Hypothalamus (tissue), 51 donors: ENCODE data around the gene TTC1.
"Not testable (repeated sequence)": the region's sequence is repeated elsewhere in the genome, so short reads cannot be mapped to it uniquely, and the experiment has no call there.

ENCODE experiments used
- DNase-seq, 51 donors: peaks; one replicate each; lab custom pipeline; 2025; lab: John Stamatoyannopoulos, UW

Gene TTC1

GRCh38 chr5:160036884-160037283, 27.9 kb downstream of the TTC1 start:
- no peak for DNase-seq

GRCh38 chr5:160039810-160040470, 31.0 kb downstream of the TTC1 start:
- DNase-seq, result no peak

- DNase-seq, result no peak
These were observed 31.5 kb downstream of the TTC1 start for GRCh38 chr5:160040471-160040835.

GRCh38 chr5:160042671-160043070, 33.7 kb downstream of the TTC1 start:
- no peak for DNase-seq

GRCh38 chr5:160044391-160044804, 35.5 kb downstream of the TTC1 start:
- no peak for DNase-seq

- no peak for DNase-seq
These were observed 36.0 kb downstream of the TTC1 start for GRCh38 chr5:160044967-160045366.

GRCh38 chr5:160047423-160047822, 38.5 kb downstream of the TTC1 start:
- DNase-seq, result no peak

GRCh38 chr5:160048131-160048530, 39.2 kb downstream of the TTC1 start:
- no peak for DNase-seq

GRCh38 chr5:160049099-160049498, 40.2 kb downstream of the TTC1 start:
- no peak for DNase-seq

- no peak for DNase-seq
These were observed 45.1 kb downstream of the TTC1 start for GRCh38 chr5:160054047-160054446.

- no peak for DNase-seq
These were observed 45.9 kb downstream of the TTC1 start for GRCh38 chr5:160054831-160055230.

- no peak for DNase-seq
These were observed 48.3 kb downstream of the TTC1 start for GRCh38 chr5:160057256-160057655.

- no peak for DNase-seq
These were observed 51.1 kb downstream of the TTC1 start for GRCh38 chr5:160060001-160060400.

GRCh38 chr5:160061770-160062169, 52.8 kb downstream of the TTC1 start:
- no peak for DNase-seq

- DNase-seq, result no peak
These were observed 55.5 kb downstream of the TTC1 start for GRCh38 chr5:160064417-160064810.

GRCh38 chr5:160064995-160065614, 56.2 kb downstream of the TTC1 start:
- peak in 1 of 51 donors; percentile 3 for DNase-seq

GRCh38 chr5:160069120-160069519, 60.2 kb downstream of the TTC1 start:
- not testable (repeated sequence) for DNase-seq

GRCh38 chr5:160071516-160071915, 62.6 kb downstream of the TTC1 start:
- peak in 12 of 51 donors; percentile 2 to 27 (median 8) for DNase-seq

GRCh38 chr5:160071916-160072315, 63.0 kb downstream of the TTC1 start:
- DNase-seq, result peak in 1 of 51 donors; percentile 17

- no peak for DNase-seq
These were observed 66.1 kb downstream of the TTC1 start for GRCh38 chr5:160075073-160075472.

GRCh38 chr5:160076997-160077396, 68.1 kb downstream of the TTC1 start:
- no peak for DNase-seq

GRCh38 chr5:160079753-160080152, 70.8 kb downstream of the TTC1 start:
- DNase-seq, result no peak

GRCh38 chr5:160081495-160081894, 72.6 kb downstream of the TTC1 start:
- DNase-seq, result no peak
